OCI-LY1 (cell line): ENCODE data around the gene CCDC102A.

Experiments
- CTCF ChIP-seq: fragments of 200-600 bp; sonication (generic), shearing (Covaris generic); IDR thresholded peaks from 2 replicates; pipeline ENCODE4 v1.5.1; 2017; ENCODE audit warnings: mild to moderate bottlenecking, antibody characterized with exemption, low read length, moderate library complexity, mixed read lengths
- EZH2 ChIP-seq: fragments of 200-600 bp; sonication (generic), shearing (Covaris generic); IDR thresholded peaks from 2 replicates; pipeline ENCODE4 v1.8.0; 2017; ENCODE audit warnings: borderline replicate concordance, mixed run types, mild to moderate bottlenecking, antibody characterized with exemption, low read length, moderate library complexity, mixed read lengths

GRCh38 chr16:57528499-57529390, 7.6 kb downstream of the CCDC102A start:
- TF ChIP-seq CTCF (no peak), EZH2 (no peak)
